H1 (cell line): ENCODE data around the gene CEP57L1. TPM values are rescaled to one million over a fixed set of nuclear protein-coding genes. Genes with fewer than 3 reads are reported as not detected.

Experiments
- FOSL1 ChIP-seq: IDR thresholded peaks from 2 replicates; pipeline ENCODE4 v1.6.1; 2011; ENCODE audit warnings: mild to moderate bottlenecking, low read depth, low read length, moderate library complexity; ENCODE audit not compliant: insufficient read depth
- JUND ChIP-seq: IDR thresholded peaks from 2 replicates; pipeline ENCODE4 v1.6.1; 2011; ENCODE audit warnings: mild to moderate bottlenecking, improper control_type of control experiment, low read length
- SIX5 ChIP-seq: IDR thresholded peaks from 2 replicates; pipeline ENCODE4 v1.6.1; 2011; ENCODE audit warnings: mild to moderate bottlenecking, low read depth, low read length
- polyA plus RNA-seq, 7 experiments: library from polyadenylated mRNA; depleted of rRNA in 3 of 7; stranded (reverse) in 5 of 7; unstranded in 2 of 7; fragments of >200 nt in 5 of 7; fragments of 200-250 nt in 2 of 7; gene quantifications; 1 replicate in 5 of 7; 2 replicates in 1 of 7; 4 replicates in 1 of 7; pipeline versions ENCODE4 v1.2.1 to v1.2.3, GENCODE V29; 2011 to 2013; ENCODE audit warnings: missing spikeins in 2 of 7, mixed read lengths in 2 of 7
- total RNA-seq: library from RNA; stranded (reverse); fragmentation: NEBNext Ultra II Directional; extraction: Animal tissue kit (Norgen Biotek cat#: 25700); gene quantifications from 2 replicates; pipeline ENCODE4 v1.2.1, GENCODE V29; 2021

Gene CEP57L1
- total and polyA plus RNA-seq, 2 of the 8 experiments (the other 6 are each of a cell fraction or from before 2014, with no cell fraction given): 3.6 to 11.5 TPM

- TF ChIP-seq JUND: no peak
- no peak for TF ChIP-seq SIX5
- TF ChIP-seq FOSL1: no peak
Observed at GRCh38 chr6:109124219-109124618, 28.9 kb downstream of the CEP57L1 start (continued).
